ENCODE data around the gene ZCCHC4. TPM values are rescaled to one million over a fixed set of nuclear protein-coding genes. Genes with fewer than 3 reads are reported as not detected.
A peak's percentile ranks its signal among the peaks of the same experiment; 100 is the strongest.
"Not testable (repeated sequence)": the region's sequence is repeated elsewhere in the genome, so short reads cannot be mapped to it uniquely, and the experiment has no call there.

Gene ZCCHC4
- polyA plus RNA-seq, 3 donors from 2014 or later, result 3.8 to 9.2 (median 4.6) TPM

DNA sequence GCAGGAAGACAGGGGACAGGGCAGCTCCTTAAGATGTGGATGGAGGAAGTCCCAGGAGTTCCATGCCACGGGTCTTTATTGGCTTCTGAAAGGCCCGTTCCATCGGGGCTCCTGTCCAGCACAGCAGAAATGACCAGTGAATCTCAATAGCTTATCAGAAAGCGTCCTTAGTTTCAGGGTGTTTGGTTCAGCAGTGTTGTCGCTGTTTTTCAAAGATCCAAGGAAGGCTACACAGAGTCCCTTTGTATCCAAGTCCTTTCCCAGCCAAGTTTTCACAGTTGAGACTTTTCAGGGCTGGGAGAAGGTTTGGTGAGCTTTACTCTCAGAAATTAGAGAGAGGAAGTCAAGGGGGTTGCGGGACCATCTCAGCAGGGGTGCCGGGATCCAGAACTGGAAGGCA lies 5.0 kb upstream of the ZCCHC4 start:
- H3K9me3 Mint-ChIP-seq, result no peaks in the 10 kb centered on the region
- peaks cover 4 to 6% of the 10 kb centered on the region in 2 donors for H3K4me1 Mint-ChIP-seq
- no peak overlapping the region for H3K4me3 Mint-ChIP-seq
- no peak overlapping the region for H3K27ac Mint-ChIP-seq
- peaks cover under 1 to 10% (median 7%) of the 10 kb centered on the region in 3 donors for H3K27me3 Mint-ChIP-seq (ENCODE audit: low read depth in 3 of 3)
- no peaks in the 10 kb centered on the region for H3K36me3 Mint-ChIP-seq
- DNase-seq, result no peak

DNA sequence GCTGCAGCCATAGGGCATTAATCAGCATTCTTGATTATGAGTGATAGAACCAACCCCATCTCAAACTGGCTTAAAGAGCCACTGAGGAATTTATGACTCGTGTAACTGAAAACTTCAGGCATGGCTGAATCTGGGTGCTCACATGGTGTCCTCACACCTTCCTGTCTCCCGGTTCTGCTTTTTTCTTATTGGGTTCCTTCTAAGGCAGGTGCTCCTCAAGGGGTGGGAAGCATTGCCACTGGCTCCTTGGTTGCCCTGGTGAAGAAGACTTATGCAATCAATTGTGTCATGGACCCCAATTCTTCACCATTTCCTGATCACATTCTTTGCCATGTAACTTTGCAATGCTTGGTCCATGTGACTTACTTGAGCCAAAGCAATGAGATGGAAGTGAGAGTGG lies 4.3 kb upstream of the ZCCHC4 start:
- no peak overlapping the region for H3K4me3 Mint-ChIP-seq
- no peak for DNase-seq
- H3K36me3 Mint-ChIP-seq, result no peaks in the 10 kb centered on the region
- no peak overlapping the region for H3K27ac Mint-ChIP-seq
- no peaks in the 10 kb centered on the region for H3K9me3 Mint-ChIP-seq
- H3K4me1 Mint-ChIP-seq, result peaks cover 11 to 13% of the 10 kb centered on the region in 2 donors
- H3K27me3 Mint-ChIP-seq (ENCODE audit: low read depth in 3 of 3), result peaks cover 2 to 9% (median 7%) of the 10 kb centered on the region in 3 donors

DNA sequence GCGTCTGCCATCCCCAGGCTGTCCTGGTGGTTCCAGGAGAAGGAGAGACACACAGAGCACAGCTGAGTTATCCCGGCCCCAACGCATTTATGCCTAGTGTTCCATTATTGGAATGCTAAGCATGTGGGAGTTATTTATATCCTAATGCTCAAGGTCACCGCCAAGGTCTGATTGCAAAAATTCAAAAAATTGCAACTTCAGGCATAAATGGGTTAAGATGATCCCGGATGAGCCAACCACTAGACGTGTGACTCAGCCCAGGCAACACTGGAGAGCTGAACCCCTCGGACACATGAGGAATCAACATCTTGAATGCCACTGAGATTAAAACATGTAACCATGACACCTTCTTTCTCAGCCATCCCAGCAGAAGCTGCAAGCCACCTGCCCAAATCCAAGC lies 3.8 kb upstream of the ZCCHC4 start:
- no peak overlapping the region for H3K27ac Mint-ChIP-seq
- no peaks in the 10 kb centered on the region for H3K36me3 Mint-ChIP-seq
- no peaks in the 10 kb centered on the region for H3K9me3 Mint-ChIP-seq
- H3K27me3 Mint-ChIP-seq (ENCODE audit: low read depth in 3 of 3), result peaks cover 2 to 6% (median 5%) of the 10 kb centered on the region in 3 donors
- H3K4me3 Mint-ChIP-seq, result no peak overlapping the region
- peaks cover 15 to 18% of the 10 kb centered on the region in 2 donors for H3K4me1 Mint-ChIP-seq
- no peak for DNase-seq

DNA sequence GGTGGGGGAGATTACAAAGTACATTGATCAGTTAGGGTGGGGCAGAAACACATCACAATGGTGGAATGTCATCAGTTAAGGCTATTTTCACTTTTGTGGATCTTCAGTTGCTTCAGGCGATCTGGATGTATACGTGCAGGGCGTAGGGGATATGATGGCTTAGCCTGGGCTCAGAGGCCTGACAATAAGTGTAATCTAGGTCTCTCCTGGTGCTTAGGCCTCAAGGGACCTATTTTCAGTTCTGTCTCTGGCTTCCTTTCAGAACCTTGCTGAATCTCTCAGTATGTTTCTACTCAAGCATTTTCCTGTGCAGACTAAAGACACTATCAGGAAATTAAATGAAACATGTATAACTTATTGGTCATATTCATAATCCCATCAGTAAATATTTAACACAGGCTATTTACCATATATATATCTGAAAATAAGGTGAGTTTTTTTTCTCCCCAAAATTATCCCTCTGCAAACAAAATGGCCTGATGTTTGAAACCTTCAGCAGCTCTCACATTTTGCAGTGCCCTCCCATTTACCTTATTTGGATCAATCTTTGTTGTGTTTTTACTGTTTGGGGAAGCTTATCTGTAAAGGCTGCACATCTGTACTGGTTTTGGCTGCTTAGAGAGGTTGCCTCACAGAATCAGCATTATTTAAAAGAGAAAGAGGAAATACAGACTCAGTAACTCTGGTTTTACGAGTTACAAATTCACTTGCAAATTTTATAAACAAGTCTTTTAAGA lies 2.3 kb upstream of the ZCCHC4 start:
- peaks cover 2 to 6% (median 5%) of the 10 kb centered on the region in 3 donors for H3K27me3 Mint-ChIP-seq (ENCODE audit: low read depth in 3 of 3)
- no peaks in the 10 kb centered on the region for H3K36me3 Mint-ChIP-seq
- H3K27ac Mint-ChIP-seq, result no peak overlapping the region
- peaks cover 19 to 23% of the 10 kb centered on the region in 2 donors for H3K4me1 Mint-ChIP-seq
- DNase-seq, result no peak
- no peaks in the 10 kb centered on the region for H3K9me3 Mint-ChIP-seq
- no peak overlapping the region for H3K4me3 Mint-ChIP-seq

DNA sequence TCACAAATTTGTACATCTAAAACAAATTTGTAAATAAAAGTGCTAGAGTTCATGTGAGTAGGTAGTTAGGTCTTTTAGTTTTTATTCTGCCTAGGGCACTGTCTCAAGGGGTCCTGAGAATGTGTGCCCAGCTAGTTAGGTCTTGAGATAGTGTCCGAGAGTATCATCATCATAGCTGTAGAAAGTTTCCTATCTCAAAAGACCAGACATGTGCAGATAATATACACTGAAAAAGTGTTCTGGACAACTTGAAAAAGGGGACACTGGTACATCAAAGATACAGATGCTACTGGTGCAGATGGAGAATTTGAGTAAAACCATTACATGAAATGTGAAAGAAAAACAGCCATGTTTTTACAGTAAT lies 1.8 kb upstream of the ZCCHC4 start:
- DNase-seq, result no peak
- no peak overlapping the region for H3K4me3 Mint-ChIP-seq
- no peaks in the 10 kb centered on the region for H3K36me3 Mint-ChIP-seq
- peaks cover 19 to 23% of the 10 kb centered on the region in 2 donors for H3K4me1 Mint-ChIP-seq
- no peak overlapping the region for H3K27ac Mint-ChIP-seq
- no peaks in the 10 kb centered on the region for H3K9me3 Mint-ChIP-seq
- H3K27me3 Mint-ChIP-seq (ENCODE audit: low read depth in 3 of 3), result peaks cover 2 to 6% (median 5%) of the 10 kb centered on the region in 3 donors

DNA sequence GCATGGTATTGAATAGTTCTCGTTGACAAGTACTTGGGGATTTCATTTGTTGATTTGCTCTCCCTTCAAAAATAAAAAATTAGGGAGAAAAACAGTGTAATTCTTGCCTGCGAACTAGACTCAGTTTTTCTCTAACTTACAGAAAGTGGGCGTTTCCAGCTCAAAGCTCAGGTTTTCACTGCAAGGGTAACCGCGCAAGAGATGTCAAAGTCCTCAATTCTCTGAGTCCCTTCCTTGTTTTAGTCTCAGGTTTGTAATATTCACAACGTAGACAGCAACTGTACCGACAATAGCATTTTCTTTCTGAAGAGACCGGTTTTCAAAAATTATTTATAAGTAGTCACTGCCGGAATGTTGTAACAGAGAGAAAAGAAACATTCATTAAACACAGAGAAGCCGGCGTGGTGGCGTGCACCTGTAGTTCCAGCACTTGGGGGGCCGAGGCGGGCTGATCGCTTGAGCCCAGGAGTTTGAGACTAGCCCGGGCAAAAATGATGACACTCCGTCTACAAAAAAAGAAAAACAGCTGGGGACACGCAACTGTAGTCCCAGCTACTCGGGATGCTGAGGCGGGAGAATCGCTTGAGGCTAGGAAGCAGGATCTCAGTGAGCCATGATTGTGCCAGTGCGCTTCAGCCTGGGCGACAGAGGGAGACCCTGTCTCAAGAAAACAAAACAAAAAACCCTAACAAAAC lies 774 bp downstream of the ZCCHC4 start:
- no peak for DNase-seq
- peak overlapping the region; percentile 81 to 98 (median 95) for H3K27ac Mint-ChIP-seq
- H3K4me1 Mint-ChIP-seq, result peaks cover 19 to 23% of the 10 kb centered on the region in 2 donors
- H3K4me3 Mint-ChIP-seq, result peak overlapping the region; percentile 98 to 100 (median 99)
- H3K27me3 Mint-ChIP-seq (ENCODE audit: low read depth in 3 of 3), result peaks cover 0 to 4% (median 2%) of the 10 kb centered on the region in 3 donors
- H3K36me3 Mint-ChIP-seq, result peaks cover 0 to 15% (median 3%) of the 10 kb centered on the region in 3 donors
- H3K9me3 Mint-ChIP-seq, result no peaks in the 10 kb centered on the region

DNA sequence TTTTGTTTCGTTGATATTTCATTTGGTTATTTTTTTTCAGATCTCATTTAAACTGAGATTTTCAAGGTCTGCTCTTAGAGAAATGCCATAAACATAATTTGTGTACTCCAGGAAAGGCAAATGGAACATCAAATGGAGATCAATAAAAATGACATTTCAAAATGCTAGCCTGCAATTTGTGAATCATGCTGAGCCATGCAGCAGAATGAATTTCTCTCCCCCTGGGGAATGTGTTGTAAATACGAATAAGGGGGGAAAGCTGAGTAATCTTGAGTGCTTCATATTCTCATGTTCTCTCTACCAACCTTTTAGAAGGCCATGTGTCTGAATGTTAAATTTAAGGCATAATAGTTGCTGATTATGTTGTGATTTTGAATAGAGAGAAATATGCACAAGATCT lies 7.8 kb downstream of the ZCCHC4 start:
- Mint-ChIP-seq H3K36me3 (peaks cover 3 to 22% (median 5%) of the 10 kb centered on the region in 3 donors), H3K4me1 (no peaks in the 10 kb centered on the region), H3K27ac (no peak overlapping the region), H3K27me3 (ENCODE audit: low read depth in 3 of 3) (peaks cover 0 to 1% (median 0%) of the 10 kb centered on the region in 3 donors), H3K9me3 (no peaks in the 10 kb centered on the region), H3K4me3 (no peak overlapping the region)
- no peak for DNase-seq

DNA sequence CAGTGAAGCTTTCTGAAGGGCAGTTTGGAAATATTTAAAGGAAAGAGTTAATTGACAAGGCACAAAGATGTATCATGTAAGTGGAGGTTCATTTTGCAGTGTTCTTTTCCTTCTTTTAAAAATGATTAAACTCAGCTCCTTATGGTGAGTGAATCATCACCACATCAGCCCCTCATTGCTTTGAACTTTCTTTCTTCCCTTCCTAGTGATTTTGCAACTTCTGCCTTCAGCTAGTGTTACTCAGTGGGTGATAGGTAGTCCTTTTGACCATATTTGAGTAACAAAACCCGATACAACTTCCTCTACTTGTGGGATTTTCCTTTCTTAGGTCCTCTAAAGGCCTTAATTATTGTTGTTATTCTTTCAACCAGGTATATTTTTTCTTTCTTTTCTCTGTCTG lies 8.2 kb downstream of the ZCCHC4 start:
- H3K4me3 Mint-ChIP-seq, result no peak overlapping the region
- DNase-seq, result no peak
- peaks cover 3 to 22% (median 5%) of the 10 kb centered on the region in 3 donors for H3K36me3 Mint-ChIP-seq
- peaks cover 0 to 1% (median 0%) of the 10 kb centered on the region in 3 donors for H3K27me3 Mint-ChIP-seq (ENCODE audit: low read depth in 3 of 3)
- no peaks in the 10 kb centered on the region for H3K4me1 Mint-ChIP-seq
- H3K27ac Mint-ChIP-seq, result no peak overlapping the region
- no peaks in the 10 kb centered on the region for H3K9me3 Mint-ChIP-seq

- Mint-ChIP-seq H3K9me3 (no peaks in the 10 kb centered on the region), H3K4me1 (no peaks in the 10 kb centered on the region), H3K4me3 (no peak overlapping the region), H3K36me3 (peaks cover 3 to 21% (median 5%) of the 10 kb centered on the region in 3 donors), H3K27ac (no peak overlapping the region), H3K27me3 (ENCODE audit: low read depth in 3 of 3) (peaks cover 0 to 1% (median 0%) of the 10 kb centered on the region in 3 donors)
- no peak for DNase-seq
These were observed 9.1 kb downstream of the ZCCHC4 start for GRCh38 chr4:25321703-25322102.

DNA sequence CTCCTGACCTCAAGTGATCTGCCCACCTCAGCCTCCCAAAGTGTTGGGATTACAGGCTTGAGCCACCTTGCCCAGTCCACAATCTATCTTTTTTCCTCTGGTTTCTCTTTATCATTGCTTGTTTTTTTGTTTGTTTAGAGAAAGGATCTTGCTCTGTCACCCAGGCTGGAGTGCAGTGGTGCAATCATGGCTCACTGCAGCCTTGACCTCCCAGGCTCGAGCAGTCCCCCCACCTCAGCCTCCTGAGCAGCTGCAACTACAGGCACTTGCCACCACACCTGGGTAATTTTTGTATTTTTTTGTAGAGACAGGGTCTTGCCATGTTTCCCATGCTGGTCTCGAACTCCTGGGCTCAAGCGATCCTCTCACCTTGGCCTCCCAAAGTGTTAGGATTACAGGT lies 15.9 kb downstream of the ZCCHC4 start:
- not testable (repeated sequence) for DNase-seq; H3K27me3 Mint-ChIP-seq (ENCODE audit: low read depth in 3 of 3); H3K27ac Mint-ChIP-seq; H3K36me3 Mint-ChIP-seq; H3K9me3 Mint-ChIP-seq; H3K4me3 Mint-ChIP-seq
- H3K4me1 Mint-ChIP-seq, result peaks cover 11 to 17% of the 10 kb centered on the region in 2 donors

GRCh38 chr4:25330335-25330734 lies 17.8 kb downstream of the ZCCHC4 start:
- Mint-ChIP-seq H3K27ac (peak overlapping the region in 3 of 6 donors; percentile 17 to 98 (median 93)), H3K4me3 (peak overlapping the region in 3 of 5 donors; percentile 2 to 95 (median 11))

DNA sequence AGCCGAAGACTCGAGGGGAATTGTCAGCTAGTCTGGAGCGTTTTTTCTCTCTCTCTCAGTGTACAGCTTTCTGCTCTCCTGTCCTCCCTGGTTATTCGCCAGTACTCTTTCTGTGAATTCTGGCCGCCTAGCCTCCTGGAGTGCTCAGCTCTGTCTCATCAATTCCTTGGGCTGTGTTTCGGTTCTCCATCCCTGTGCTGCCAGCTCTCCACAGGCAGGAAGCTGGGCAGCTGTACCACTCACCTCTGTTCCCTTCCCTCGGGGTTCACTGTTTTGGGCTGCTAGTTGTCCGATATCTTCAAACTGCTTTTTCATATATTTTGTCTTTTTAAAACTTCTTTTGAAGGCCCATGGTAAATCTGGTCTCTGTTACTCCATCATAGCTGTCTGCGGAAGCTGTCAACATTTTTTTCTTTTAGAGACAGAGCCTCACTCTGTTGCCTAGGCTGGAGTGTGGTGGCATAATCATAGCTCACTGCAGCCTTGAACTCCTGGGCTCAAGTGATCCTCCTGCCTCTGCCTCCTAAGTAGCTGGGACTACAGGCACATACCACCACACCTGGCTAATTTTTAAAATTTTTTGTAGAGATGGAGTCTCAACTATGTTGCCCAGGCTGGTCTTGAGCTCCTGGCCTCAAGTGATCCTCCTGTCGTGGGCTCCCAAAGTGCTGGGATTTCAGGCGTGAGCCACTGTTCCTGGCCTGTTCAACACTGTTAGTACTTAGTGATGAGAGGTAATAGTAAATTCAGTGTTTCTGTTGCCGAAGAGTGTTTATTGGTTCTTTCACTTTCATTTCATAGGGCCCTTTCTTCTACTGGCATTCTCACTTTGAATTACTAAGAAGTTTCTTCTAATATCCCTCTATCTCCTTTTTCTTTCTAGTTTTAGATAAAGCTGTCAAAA lies 18.6 kb downstream of the ZCCHC4 start:
- DNase-seq, result peak; percentile 14 to 30 (median 30)
- peaks cover 11 to 17% of the 10 kb centered on the region in 2 donors for H3K4me1 Mint-ChIP-seq

More at GRCh38 chr4:25330335-25330734, 17.8 kb downstream of the ZCCHC4 start:
- H3K9me3 Mint-ChIP-seq, result no peaks in the 10 kb centered on the region
- peaks cover 0 to 2% (median 0%) of the 10 kb centered on the region in 3 donors for H3K27me3 Mint-ChIP-seq (ENCODE audit: low read depth in 3 of 3)
- peaks cover 11 to 17% of the 10 kb centered on the region in 2 donors for H3K4me1 Mint-ChIP-seq
- H3K36me3 Mint-ChIP-seq, result peaks cover 0 to 9% (median 3%) of the 10 kb centered on the region in 3 donors
- DNase-seq, result no peak

GRCh38 chr4:25343671-25344070 lies 31.1 kb downstream of the ZCCHC4 start:
- Mint-ChIP-seq H3K27me3 (ENCODE audit: low read depth in 3 of 3) (no peaks in the 10 kb centered on the region), H3K4me3 (no peak overlapping the region), H3K36me3 (peaks cover 4 to 12% (median 10%) of the 10 kb centered on the region in 3 donors), H3K27ac (no peak overlapping the region), H3K4me1 (no peaks in the 10 kb centered on the region), H3K9me3 (no peaks in the 10 kb centered on the region)
- DNase-seq, result no peak

More for the DNA sequence above, 18.6 kb downstream of the ZCCHC4 start:
- H3K27me3 Mint-ChIP-seq (ENCODE audit: low read depth in 3 of 3), result peaks cover 0 to 2% (median 0%) of the 10 kb centered on the region in 3 donors
- peaks cover 0 to 8% (median 3%) of the 10 kb centered on the region in 3 donors for H3K36me3 Mint-ChIP-seq
- H3K4me3 Mint-ChIP-seq, result peak overlapping the region; percentile 79 to 95 (median 90)
- no peaks in the 10 kb centered on the region for H3K9me3 Mint-ChIP-seq
- peak overlapping the region; percentile 93 to 98 (median 96) for H3K27ac Mint-ChIP-seq

Measured in immature natural killer cell (primary cell).